ENCODE data around the gene PERM1. TPM values are rescaled to one million over a fixed set of nuclear protein-coding genes. Genes with fewer than 3 reads are reported as not detected.

The PERM1 gene
- total and polyA plus RNA-seq, 4 donors = 0.06 to 0.45 (median 0.15) TPM; not detected in 1

GRCh38 chr1:1024149-1024770, 42.4 kb upstream of the PERM1 start:
- WGBS, 2 donors = 66 to 89% methylated on average over 8 to 9 of the region's 9 CpGs
- Histone ChIP-seq H3K4me1 (ENCODE audit: control insufficient read depth in 5 of 5, insufficient read depth in 5 of 5, low read length in 5 of 5) (peaks cover 0 to 35% (median 29%) of the 10 kb centered on the region in 5 donors), H3K36me3 (ENCODE audit: control insufficient read depth in 4 of 4, insufficient read depth in 4 of 4, low read length in 4 of 4) (peaks cover 0 to 1% (median 0%) of the 10 kb centered on the region in 4 donors), H3K9me3 (ENCODE audit: control insufficient read depth in 4 of 4, insufficient read depth in 3 of 4, low read length in 3 of 4) (no peaks in the 10 kb centered on the region), H3K27me3 (ENCODE audit: control insufficient read depth in 3 of 3, insufficient read depth in 3 of 3, low read length in 2 of 3) (no peaks in the 10 kb centered on the region), H3K4me3 (no peak overlapping the region), H3K27ac (ENCODE audit: low read depth in 1 of 2, low read length in 1 of 2) (peak overlapping the region in 1 of 2 donors; percentile 84), H3K9ac (ENCODE audit: insufficient read depth in 1 of 2, low read length in 2 of 2) (peak overlapping the region in 1 of 2 donors; percentile 19)
- ATAC-seq (ENCODE audit: insufficient read depth, low FRiP score) (no peak), DNase-seq (no peak)
- TF ChIP-seq CTCF (IDR thresholded peaks at IDR 0.05; ENCODE audit: control extremely low read depth, extremely low read depth) = no peak

- Histone ChIP-seq H3K36me3 (ENCODE audit: control insufficient read depth in 4 of 4, insufficient read depth in 4 of 4, low read length in 4 of 4) (peaks cover 0 to 1% (median 0%) of the 10 kb centered on the region in 4 donors), H3K4me1 (ENCODE audit: control insufficient read depth in 5 of 5, insufficient read depth in 5 of 5, low read length in 5 of 5) (peaks cover 0 to 38% (median 29%) of the 10 kb centered on the region in 5 donors), H3K4me3 (no peak overlapping the region), H3K9ac (ENCODE audit: insufficient read depth in 1 of 2, low read length in 2 of 2) (no peak overlapping the region), H3K27ac (ENCODE audit: low read depth in 1 of 2, low read length in 1 of 2) (peak overlapping the region in 1 of 2 donors; percentile 84), H3K27me3 (ENCODE audit: control insufficient read depth in 3 of 3, insufficient read depth in 3 of 3, low read length in 2 of 3) (no peaks in the 10 kb centered on the region), H3K9me3 (ENCODE audit: control insufficient read depth in 4 of 4, insufficient read depth in 3 of 4, low read length in 3 of 4) (no peaks in the 10 kb centered on the region)
- WGBS, 2 donors = 60 to 74% methylated on average over 13 of the region's 13 CpGs
- no peak for TF ChIP-seq CTCF (IDR thresholded peaks at IDR 0.05; ENCODE audit: control extremely low read depth, extremely low read depth)
- DNase-seq (peak in 1 of 3 donors; percentile 29), ATAC-seq (ENCODE audit: insufficient read depth, low FRiP score) (no peak)
Measured at GRCh38 chr1:1023700-1024099, 41.8 kb upstream of the PERM1 start.

- TF ChIP-seq CTCF (IDR thresholded peaks at IDR 0.05; ENCODE audit: control extremely low read depth, extremely low read depth) = no peak
- WGBS, 2 donors = 81 to 83% methylated on average over 27 of the region's 27 CpGs
- Histone ChIP-seq H3K9me3 (ENCODE audit: control insufficient read depth in 4 of 4, insufficient read depth in 3 of 4, low read length in 3 of 4) (no peaks in the 10 kb centered on the region), H3K4me1 (ENCODE audit: control insufficient read depth in 5 of 5, insufficient read depth in 5 of 5, low read length in 5 of 5) (peaks cover 0 to 38% (median 29%) of the 10 kb centered on the region in 5 donors), H3K27ac (ENCODE audit: low read depth in 1 of 2, low read length in 1 of 2) (no peak overlapping the region), H3K36me3 (ENCODE audit: control insufficient read depth in 4 of 4, insufficient read depth in 4 of 4, low read length in 4 of 4) (peaks cover 0 to 1% (median 0%) of the 10 kb centered on the region in 4 donors), H3K4me3 (no peak overlapping the region), H3K27me3 (ENCODE audit: control insufficient read depth in 3 of 3, insufficient read depth in 3 of 3, low read length in 2 of 3) (no peaks in the 10 kb centered on the region), H3K9ac (ENCODE audit: insufficient read depth in 1 of 2, low read length in 2 of 2) (no peak overlapping the region)
- no peak for DNase-seq
- no peak for ATAC-seq (ENCODE audit: insufficient read depth, low FRiP score)
Measured at GRCh38 chr1:1022302-1023009, 40.6 kb upstream of the PERM1 start.
